ENCODE results near the gene ATP13A3. TPM values are rescaled to one million over a fixed set of nuclear protein-coding genes. Genes with fewer than 3 reads are reported as not detected.

The ATP13A3 gene
- total RNA-seq, 2 donors from 2014 or later: 188 to 284 TPM

GRCh38 chr3:194443901-194444300, 42.9 kb downstream of the ATP13A3 start:
- Histone ChIP-seq H3K9me3 (no peaks in the 10 kb centered on the region), H3K4me3 (no peak overlapping the region), H3K4me1 (no peaks in the 10 kb centered on the region), H3K27me3 (no peaks in the 10 kb centered on the region), H3K36me3 (peaks cover 70% of the 10 kb centered on the region), H3K27ac (no peak overlapping the region)
- TF ChIP-seq CTCF (IDR thresholded peaks at IDR 0.05): no peak
- DNase-seq (ENCODE audit: low spot score): no peak

GRCh38 chr3:194440756-194441155, 46.0 kb downstream of the ATP13A3 start:
- H3K27me3 ChIP-seq: no peaks in the 10 kb centered on the region
- H3K4me1 ChIP-seq: no peaks in the 10 kb centered on the region
- peaks cover 71% of the 10 kb centered on the region for H3K36me3 ChIP-seq
- TF ChIP-seq CTCF (IDR thresholded peaks at IDR 0.05): no peak
- H3K9me3 ChIP-seq: no peaks in the 10 kb centered on the region
- no peak overlapping the region for H3K27ac ChIP-seq
- no peak for DNase-seq (ENCODE audit: low spot score)
- no peak overlapping the region for H3K4me3 ChIP-seq

GRCh38 chr3:194439881-194440550, 46.8 kb downstream of the ATP13A3 start:
- no peak for DNase-seq (ENCODE audit: low spot score)
- H3K27me3 ChIP-seq: no peaks in the 10 kb centered on the region
- TF ChIP-seq CTCF (IDR thresholded peaks at IDR 0.05): no peak
- H3K4me3 ChIP-seq: no peak overlapping the region
- H3K9me3 ChIP-seq: no peaks in the 10 kb centered on the region
- H3K4me1 ChIP-seq: no peaks in the 10 kb centered on the region
- peaks cover 73% of the 10 kb centered on the region for H3K36me3 ChIP-seq
- H3K27ac ChIP-seq: no peak overlapping the region

- Histone ChIP-seq H3K27me3 (no peaks in the 10 kb centered on the region), H3K4me1 (no peaks in the 10 kb centered on the region), H3K9me3 (no peaks in the 10 kb centered on the region), H3K4me3 (no peak overlapping the region), H3K27ac (no peak overlapping the region), H3K36me3 (peaks cover 97% of the 10 kb centered on the region)
- DNase-seq (ENCODE audit: low spot score): no peak
- TF ChIP-seq CTCF (IDR thresholded peaks at IDR 0.05): no peak
Measured at GRCh38 chr3:194434503-194434902, 52.3 kb downstream of the ATP13A3 start.

GRCh38 chr3:194431554-194431953, 55.2 kb downstream of the ATP13A3 start:
- Histone ChIP-seq H3K27me3 (no peaks in the 10 kb centered on the region), H3K27ac (no peak overlapping the region), H3K4me3 (no peak overlapping the region), H3K9me3 (no peaks in the 10 kb centered on the region), H3K4me1 (no peaks in the 10 kb centered on the region), H3K36me3 (peaks cover 92% of the 10 kb centered on the region)
- TF ChIP-seq CTCF (IDR thresholded peaks at IDR 0.05): no peak
- no peak for DNase-seq (ENCODE audit: low spot score)

GRCh38 chr3:194425399-194425798, 61.4 kb downstream of the ATP13A3 start:
- no peak for TF ChIP-seq CTCF (IDR thresholded peaks at IDR 0.05)
- peaks cover 60% of the 10 kb centered on the region for H3K36me3 ChIP-seq

More at GRCh38 chr3:194425399-194425798, 61.4 kb downstream of the ATP13A3 start:
- no peak for DNase-seq (ENCODE audit: low spot score)
- Histone ChIP-seq H3K27ac (no peak overlapping the region), H3K27me3 (no peaks in the 10 kb centered on the region), H3K4me1 (peaks cover 0 to 8% of the 10 kb centered on the region in 2 donors), H3K4me3 (no peak overlapping the region), H3K9me3 (no peaks in the 10 kb centered on the region)

All from right atrium auricular region (tissue), 2 donors.